Testis (tissue), 2 donors: Measurements from ENCODE around the gene PCNX1.

ENCODE experiments used
- CTCF ChIP-seq, 3 experiments: fragments of 450-650 bp in 2 of 3; fragments of 200-600 bp in 1 of 3; sonication (generic) in 1 of 3; IDR thresholded peaks; one replicate each; pipeline ENCODE4 v1.5.1; 2016 to 2019; ENCODE audit warnings: antibody characterized with exemption in 3 of 3, mild to moderate bottlenecking in 2 of 3, moderate library complexity in 1 of 3
- POLR2A ChIP-seq: fragments of 450-650 bp; IDR thresholded peaks from one replicate; pipeline ENCODE4 v1.6.1; 2017; ENCODE audit warnings: antibody characterized with exemption, mild to moderate bottlenecking, moderate library complexity

GRCh38 chr14:70964492-70964891 is 57.2 kb downstream of the PCNX1 start:
- TF ChIP-seq CTCF (IDR thresholded peaks at IDR 0.05) (no peak), POLR2A (no peak)
